Retinal pigment epithelial cell (primary cell): ENCODE measurements around the gene OR2T2.
"Not testable (repeated sequence)": the region's sequence is repeated elsewhere in the genome, so short reads cannot be mapped to it uniquely, and the experiment has no call there.

Experiments
- DNase-seq: peaks from one replicate; pipeline ENCODE4 v3.0.0-alpha.2; 2010; ENCODE audit warnings: low read depth
- H3K4me3 ChIP-seq: 2 replicates; pipeline ENCODE4 v1.5.1; 2011; ENCODE audit warnings: mild to moderate bottlenecking, low read length, control low read depth, moderate library complexity
- TF ChIP-seq, protein P1 (sequence below): conservative IDR thresholded peaks from 2 replicates; pipeline ENCODE4 v1.5.1; 2011; ENCODE audit warnings: low read depth, low read length, control low read depth, inconsistent platforms

OR2T2 gene, protein sequence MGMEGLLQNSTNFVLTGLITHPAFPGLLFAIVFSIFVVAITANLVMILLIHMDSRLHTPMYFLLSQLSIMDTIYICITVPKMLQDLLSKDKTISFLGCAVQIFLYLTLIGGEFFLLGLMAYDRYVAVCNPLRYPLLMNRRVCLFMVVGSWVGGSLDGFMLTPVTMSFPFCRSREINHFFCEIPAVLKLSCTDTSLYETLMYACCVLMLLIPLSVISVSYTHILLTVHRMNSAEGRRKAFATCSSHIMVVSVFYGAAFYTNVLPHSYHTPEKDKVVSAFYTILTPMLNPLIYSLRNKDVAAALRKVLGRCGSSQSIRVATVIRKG

GRCh38 chr1:248445399-248445798, at the start of gene OR2T2:
OR2T2 (plus strand) TSS chr1:248445637; CDS start chr1:248452798, 7,161 bp downstream.
- H3K4me3 ChIP-seq, DNase-seq: not testable (repeated sequence)

DNA sequence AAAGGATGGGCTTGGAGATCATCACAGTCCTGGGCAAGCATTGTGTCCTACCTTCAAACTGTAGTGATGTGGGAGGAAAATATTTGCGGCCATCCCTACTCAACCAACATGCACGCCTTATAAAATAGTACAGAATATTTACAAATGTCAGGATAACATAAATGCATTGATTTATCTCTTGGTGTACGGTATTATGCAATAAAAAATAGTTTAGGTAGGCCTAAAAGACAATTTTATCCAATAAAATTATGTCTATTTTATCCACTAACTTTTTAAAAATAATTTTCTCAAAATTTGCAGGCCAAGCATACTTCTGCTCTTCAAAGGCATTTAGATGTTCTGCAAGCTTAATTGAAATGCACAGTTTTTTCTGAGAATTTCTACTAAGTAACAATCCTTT, 42.7 kb upstream of the OR2T2 start, which contains the start of gene OR2T1:
OR2T1 (plus strand) TSS at position 301 of the 400 bp plus-strand sequence. CDS start 3,100 bp downstream, outside the sequence.
- TF ChIP-seq, protein P1, sequence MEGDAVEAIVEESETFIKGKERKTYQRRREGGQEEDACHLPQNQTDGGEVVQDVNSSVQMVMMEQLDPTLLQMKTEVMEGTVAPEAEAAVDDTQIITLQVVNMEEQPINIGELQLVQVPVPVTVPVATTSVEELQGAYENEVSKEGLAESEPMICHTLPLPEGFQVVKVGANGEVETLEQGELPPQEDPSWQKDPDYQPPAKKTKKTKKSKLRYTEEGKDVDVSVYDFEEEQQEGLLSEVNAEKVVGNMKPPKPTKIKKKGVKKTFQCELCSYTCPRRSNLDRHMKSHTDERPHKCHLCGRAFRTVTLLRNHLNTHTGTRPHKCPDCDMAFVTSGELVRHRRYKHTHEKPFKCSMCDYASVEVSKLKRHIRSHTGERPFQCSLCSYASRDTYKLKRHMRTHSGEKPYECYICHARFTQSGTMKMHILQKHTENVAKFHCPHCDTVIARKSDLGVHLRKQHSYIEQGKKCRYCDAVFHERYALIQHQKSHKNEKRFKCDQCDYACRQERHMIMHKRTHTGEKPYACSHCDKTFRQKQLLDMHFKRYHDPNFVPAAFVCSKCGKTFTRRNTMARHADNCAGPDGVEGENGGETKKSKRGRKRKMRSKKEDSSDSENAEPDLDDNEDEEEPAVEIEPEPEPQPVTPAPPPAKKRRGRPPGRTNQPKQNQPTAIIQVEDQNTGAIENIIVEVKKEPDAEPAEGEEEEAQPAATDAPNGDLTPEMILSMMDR: no peak
- no peak for DNase-seq
- no peak within 1 kb of the TSS for H3K4me3 ChIP-seq

- no peak for DNase-seq
- TF ChIP-seq, protein P1: no peak
- H3K4me3 ChIP-seq: no peak overlapping the region
Observed at GRCh38 chr1:248404024-248404423, 41.4 kb upstream of the OR2T2 start.

GRCh38 chr1:248406721-248407692, 38.4 kb upstream of the OR2T2 start:
- no peak overlapping the region for H3K4me3 ChIP-seq

DNA sequence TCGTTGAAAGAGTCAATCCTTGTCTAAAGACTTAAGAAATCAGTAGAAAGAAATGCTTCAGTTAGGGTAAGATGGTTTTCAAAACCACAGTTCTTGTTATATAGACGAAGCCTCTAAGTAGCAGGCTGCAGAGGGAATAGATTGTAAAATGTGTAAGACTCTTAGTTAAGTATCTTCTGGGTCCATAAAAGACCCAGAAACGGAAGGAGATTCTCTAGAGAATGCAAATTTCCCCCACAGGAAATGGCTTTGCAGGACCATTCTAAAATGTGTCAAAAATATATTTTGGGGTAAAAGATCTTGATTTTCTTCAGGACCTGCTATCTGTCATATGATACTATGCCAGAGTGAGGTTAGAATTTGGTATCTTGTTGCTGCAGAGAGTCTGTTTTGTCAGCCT, 29.2 kb upstream of the OR2T2 start:
- H3K4me3 ChIP-seq: no peak overlapping the region
- TF ChIP-seq, protein P1: no peak
- no peak for DNase-seq

More at GRCh38 chr1:248406721-248407692, 38.4 kb upstream of the OR2T2 start:
- TF ChIP-seq, protein P1: no peak
- no peak for DNase-seq

GRCh38 chr1:248417854-248418253, 27.6 kb upstream of the OR2T2 start:
- no peak for DNase-seq
- TF ChIP-seq, protein P1: no peak
- no peak overlapping the region for H3K4me3 ChIP-seq

DNA sequence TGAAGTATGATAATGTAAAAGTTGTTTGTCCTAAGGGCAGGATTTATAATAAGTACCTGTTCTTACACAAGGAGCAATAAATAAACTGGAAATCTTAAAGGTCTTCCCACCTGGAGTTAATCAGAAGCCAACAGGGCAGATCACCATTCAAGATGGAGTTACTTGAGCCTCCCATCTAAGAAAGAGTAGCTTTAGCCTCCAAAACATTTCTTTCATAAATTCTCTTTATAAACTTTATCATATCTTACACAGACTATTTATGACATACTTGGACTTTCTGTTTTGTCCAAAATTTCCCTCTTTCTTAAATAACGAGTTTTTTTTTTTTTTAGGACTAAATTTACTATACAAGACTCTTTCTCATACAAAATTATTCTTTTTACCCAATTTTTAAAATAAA, 24.1 kb upstream of the OR2T2 start:
- TF ChIP-seq, protein P1: no peak

GRCh38 chr1:248427526-248428191, 17.8 kb upstream of the OR2T2 start:
- not testable (repeated sequence) for DNase-seq, H3K4me3 ChIP-seq

More for the DNA sequence above, 24.1 kb upstream of the OR2T2 start:
- no peak for DNase-seq
- H3K4me3 ChIP-seq: no peak overlapping the region

GRCh38 chr1:248428192-248428533, 17.3 kb upstream of the OR2T2 start:
- not testable (repeated sequence) for H3K4me3 ChIP-seq, DNase-seq

DNA sequence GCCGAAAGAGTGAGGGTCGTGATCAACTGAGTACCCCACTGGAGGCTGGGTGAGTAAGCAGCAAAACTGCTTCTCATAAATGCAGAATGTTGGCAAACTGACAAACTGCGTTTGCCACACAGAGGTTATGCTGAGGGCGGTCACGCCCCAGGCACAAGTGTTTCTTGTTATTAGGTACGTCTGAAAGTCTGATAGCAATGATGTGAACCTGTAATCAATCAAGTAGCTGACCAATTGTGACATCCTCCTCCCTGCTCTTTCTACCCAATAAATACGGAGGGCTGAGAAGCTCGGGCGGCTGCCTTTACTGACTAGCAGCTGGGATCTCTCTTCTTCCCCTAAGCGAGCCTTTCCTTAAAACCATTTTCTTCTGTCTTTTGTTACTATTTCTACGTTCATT, 13.8 kb upstream of the OR2T2 start:
- not testable (repeated sequence) for DNase-seq, H3K4me3 ChIP-seq
